Activated effector memory CD4-positive, alpha-beta T cell treated with Interleukin-2 at 50 U/mL for 16 hours (primary cell): ENCODE data around the gene SLC6A12.

Source experiments
- DNase-seq: peaks from one replicate; pipeline ENCODE4 v3.0.0-alpha.2; 2020

The SLC6A12 gene

DNA sequence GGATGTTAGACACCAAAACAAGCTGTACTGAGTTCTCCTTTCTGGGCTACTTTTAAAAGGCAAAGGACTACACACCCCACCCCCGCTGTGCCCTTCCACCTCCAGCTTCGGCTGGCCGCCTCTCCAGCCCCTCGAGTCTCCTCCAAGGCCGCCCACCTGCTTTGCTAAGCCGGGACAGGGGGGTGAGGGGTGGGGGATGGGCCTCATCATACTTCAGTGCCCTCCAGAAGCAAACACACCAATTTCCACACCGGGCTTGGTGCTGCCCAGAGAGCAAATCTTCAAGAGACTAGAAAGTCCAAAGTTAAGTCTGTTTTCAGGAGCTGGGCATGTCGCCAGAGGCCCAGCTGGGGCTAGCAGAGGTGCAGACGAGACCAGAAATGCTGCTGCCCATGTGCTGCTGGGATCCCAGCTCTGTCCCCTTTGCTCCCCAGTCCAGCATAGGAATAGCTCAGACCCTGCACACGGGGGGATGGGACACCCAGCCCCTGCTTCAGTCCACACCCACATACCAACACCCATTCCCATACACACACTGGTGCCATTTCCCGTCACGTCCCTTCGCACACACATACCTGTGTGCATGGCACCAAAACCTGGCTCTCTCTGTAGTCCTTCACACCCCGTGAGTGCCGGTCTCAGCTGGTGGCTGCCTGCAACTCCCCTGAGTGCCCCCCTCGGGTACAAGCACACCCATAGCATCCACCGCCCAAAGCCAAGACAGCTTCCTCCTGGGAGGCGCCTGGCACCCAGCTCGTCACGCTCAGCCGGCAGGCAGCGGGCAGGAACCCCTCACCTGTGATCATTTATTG, 1.0 kb downstream of the SLC6A12 start:
- no peak for DNase-seq

DNA sequence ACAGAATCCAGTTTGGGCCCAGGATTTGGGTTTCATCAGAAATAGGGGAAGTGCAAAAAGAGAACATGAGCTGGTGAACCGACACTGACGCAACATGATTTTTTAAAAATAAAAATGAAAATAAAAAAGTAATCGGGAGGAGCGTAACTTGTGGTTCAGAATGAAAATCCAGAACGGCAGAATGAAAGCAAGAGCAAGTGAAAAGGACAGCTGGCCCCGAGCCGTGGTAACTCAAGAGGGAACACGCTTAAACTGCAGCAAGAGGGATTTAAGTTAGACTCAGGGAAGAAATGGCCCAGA, 1.6 kb downstream of the SLC6A12 start:
- DNase-seq, result no peak

GRCh38 chr12:211639-212414, 2.1 kb downstream of the SLC6A12 start:
- DNase-seq, result no peak

DNA sequence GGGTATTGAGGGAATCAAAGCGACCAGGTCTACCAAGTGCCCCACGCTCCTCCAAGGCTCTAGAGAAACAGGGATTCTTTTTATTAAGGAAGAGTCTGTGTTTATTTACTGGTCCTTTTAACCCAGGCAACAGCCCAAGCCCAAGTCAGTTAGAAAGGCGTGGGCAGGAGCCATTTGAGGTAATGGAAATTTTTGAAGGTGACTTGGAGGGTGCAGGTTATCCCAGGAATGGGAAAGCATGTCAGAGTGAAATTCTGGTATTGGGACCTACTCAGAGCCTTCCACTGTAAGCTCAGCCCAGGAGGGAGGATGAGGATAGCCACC, 2.9 kb downstream of the SLC6A12 start:
- no peak for DNase-seq

DNA sequence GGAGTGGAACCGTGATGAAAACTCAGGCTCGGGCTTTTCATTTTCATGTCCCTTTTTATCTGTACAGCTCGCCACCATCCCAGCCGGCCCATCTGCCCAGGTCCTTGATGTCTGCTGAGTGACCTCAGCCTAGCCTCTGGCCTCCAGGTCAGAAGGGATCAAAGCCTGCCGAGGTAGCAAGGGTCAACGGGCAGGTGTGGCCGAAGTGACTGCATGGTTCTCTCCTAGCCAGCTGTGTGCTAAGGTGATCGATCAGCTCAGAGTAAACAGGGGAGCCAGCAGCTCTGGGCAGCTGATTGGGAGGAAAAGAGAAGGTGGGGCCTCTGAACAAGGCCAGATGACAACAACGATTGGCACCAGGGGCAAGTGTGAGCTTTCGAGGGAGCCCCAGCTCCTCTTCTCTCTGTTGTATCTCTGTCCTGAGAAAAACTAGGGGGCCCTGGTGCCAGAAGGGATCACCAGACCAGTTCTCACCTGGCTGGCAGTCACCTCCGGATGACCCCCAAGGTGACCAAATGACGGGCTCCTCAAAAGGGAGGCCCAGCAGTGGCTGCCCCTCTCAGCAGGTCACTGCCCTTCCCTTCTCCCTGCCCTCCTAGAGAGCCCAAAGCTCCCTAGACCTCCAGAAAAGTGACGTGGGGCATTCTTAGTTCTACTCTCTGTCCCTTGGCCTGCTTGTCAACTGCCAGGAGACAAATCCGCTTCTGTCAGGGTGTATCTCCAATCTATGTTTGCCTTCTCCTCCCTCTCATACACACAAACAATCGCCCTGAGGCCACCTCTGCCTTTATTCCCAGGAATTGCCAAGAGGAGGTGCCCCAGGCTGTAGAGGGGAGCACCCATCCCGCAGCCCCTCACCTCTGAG, 3.4 kb downstream of the SLC6A12 start:
- no peak for DNase-seq

GRCh38 chr12:209851-210250, 4.1 kb downstream of the SLC6A12 start:
- DNase-seq, result no peak

- DNase-seq, result no peak
Measured at GRCh38 chr12:209246-209645, 4.7 kb downstream of the SLC6A12 start.

DNA sequence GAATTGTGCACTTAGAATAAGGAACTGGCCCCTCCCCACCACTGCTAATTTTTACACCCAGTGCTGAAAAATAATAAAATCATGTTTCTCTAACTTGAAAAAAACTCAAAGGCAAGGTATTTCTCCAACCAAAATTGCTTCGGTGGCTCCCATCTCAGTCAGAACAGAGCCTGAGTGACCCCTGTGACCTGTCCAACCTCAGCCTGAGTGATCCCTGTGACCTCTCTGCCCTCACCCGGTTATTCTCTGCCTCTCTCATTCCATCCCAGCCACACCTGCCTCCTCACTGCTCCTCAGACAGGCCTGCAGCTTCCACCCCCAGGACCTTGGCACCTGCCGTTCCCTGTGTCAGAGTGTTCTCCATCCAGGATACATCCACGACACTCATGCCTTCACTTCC, 5.1 kb downstream of the SLC6A12 start:
- no peak for DNase-seq

DNA sequence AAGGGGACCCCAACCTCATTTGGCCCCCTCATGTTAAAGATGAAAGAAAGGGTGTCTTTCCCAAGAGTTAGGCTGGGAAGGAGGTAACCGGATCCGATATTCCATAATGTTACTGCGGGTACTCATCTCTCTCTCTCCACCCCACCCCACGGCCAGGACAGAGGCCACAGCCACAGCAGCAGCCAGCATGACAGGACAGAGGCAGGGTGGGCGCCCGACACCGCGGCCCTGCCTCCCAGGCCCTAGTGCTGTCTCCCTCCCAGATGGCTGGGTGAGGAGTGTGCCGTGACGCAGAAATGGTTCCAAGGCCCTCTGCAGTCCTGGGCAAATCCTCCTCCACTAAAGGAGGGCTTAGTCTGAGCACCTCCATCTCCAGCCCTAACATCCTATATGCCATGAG, 6.2 kb downstream of the SLC6A12 start:
- DNase-seq, result no peak

GRCh38 chr12:206746-207440, 7.1 kb downstream of the SLC6A12 start:
- DNase-seq, result no peak

- no peak for DNase-seq
Measured at GRCh38 chr12:205026-205425, 8.9 kb downstream of the SLC6A12 start.

DNA sequence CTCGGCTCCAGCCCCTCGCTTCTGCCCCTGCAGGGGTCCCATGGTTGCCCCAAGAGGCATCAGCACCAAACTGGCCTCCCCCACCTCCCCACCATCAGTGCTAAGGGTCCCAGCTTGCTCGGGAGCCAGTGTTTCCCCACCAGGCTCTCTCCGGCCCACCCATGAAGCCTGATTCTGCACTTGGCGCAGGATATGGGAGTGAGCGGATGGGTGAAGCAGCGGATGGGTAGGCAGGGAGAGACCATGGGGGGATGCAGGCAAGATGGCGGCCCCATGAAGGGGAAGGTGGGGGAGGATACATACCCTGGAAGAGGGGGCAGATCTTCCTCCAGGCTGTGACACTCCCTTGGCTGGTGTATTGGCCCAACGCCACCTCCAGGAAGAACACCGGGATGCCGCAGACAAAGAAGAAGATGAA, 9.7 kb downstream of the SLC6A12 start:
- no peak for DNase-seq

DNA sequence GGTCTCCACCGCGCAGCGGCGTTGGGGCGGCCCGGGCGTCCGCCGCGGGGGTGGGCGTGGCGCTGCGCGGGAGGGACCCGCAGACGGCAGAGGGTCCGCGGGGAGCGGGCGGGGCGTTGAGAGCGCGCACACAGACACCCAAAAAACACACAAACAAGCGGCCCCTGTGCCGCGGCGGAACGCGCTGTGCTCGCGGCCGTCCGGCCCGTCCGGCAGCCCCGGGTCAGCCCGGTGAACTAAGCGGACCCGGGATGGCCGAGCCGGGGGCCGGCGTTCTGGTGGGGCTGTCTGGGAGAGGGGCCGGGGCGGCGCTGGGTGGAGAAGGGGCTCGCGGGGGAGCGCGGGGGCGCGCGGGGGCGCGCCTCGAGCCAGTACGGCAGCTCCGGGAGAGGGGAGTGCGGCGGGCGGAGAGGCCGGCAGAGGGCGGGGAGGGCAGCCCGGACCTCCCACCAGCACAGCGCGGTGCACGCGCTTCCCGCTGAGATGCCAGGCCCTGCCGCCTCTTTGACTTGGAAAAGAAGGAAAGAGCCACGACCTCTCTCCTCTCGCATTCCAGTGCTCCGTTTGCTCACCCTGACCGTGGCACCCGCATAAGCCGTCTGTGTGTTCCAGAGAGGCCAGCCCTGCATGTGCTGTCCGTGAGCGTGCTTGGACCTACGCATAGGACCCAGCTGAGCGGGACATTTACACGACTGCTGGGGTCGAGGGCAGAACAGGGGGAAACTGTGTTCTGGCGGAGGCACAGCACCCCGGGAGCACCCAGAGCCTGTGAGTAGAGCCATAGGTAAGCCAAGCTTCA, 10.3 kb downstream of the SLC6A12 start:
- no peak for DNase-seq

- no peak for DNase-seq
Measured at GRCh38 chr12:203074-203461, 10.9 kb downstream of the SLC6A12 start.

DNA sequence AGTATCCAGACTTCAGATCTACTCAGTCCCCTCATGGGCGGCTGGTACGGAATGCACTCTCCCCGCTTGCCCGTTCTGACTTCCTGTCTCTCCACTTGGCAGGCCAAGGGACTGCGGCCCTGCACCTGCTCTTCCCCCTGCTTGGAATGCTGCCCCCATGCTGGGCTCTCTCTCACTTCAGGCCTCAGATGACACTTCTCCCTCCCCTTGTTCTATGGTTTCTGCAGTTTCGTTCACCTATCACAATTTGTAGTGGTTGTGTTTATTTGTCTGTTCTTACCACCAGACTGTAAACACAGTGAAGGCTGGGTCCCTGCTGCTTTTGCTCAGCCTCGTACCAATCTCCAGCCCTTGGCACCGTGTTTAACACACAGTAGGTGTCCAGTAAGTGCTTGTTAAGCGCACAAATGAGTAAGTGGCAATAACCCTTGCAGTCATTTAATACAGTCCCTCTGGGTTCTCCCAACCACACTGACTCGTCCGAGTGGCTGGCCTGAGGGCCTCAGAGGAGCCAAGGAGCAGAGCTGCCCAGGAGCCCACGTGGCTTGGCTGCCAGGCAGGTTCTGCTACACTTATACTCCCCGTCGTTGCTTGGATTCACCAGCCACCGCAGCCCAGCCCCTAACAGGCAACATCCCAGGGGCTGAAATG, 11.8 kb downstream of the SLC6A12 start:
- no peak for DNase-seq

GRCh38 chr12:201361-201760, 12.6 kb downstream of the SLC6A12 start:
- DNase-seq, result no peak

DNA sequence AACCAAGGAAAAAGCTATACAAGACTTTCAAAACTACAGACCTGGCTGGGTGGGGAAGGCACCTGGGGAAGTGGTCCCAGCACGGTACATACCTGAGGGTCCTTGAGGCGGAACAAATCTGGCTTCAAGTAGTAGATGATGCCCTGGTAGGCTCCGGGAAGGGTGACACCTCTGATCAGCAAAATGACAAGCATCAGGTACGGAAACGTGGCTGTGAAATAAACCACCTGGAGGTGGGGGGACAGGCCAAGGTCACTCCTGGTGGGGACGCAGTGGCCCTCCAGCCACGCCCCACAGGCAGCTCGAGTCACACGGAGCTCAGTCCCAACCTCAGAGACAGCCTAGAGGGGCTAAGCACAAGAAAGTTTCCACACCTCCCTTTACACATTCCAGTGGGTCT, 15.3 kb downstream of the SLC6A12 start:
- DNase-seq, result no peak

DNA sequence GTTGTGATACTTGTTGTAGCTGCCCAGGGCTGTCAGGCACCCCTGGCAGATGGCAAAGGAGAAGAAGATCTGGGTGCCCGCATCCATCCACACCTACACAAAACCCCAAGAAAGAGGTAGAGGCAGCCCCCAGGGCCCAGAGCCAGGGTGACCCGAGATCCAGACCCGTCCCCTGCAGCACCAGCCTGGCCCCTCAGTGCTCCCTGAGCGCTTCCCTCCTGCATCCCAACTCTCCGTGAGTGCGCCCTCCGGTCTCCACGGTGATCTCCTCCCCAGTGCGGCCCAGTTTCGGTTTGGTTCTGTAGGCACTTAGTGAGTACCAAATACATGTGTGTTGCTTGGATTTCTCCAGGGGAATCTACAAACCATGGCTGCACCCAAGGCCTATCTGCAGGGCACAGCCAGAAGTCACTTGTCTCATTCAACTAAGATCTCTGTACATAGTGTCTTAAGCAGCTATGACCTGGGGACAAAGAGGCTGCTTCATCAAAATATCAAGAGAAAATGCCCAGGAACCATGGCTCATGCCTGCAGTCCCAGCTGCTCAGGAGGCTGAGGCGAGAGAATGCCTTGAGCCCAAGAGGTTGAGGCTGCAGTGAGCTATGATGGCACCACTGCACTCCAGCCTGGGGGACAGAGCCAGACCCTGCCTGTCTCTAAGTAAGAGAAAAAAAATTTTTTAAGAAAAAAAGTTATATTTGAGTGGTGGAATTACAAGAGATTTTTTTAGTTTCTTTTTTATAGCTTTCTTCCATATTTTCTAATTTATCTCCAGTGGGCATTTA, 15.9 kb downstream of the SLC6A12 start:
- DNase-seq, result no peak

- no peak for DNase-seq
Measured at GRCh38 chr12:197347-197746, 16.6 kb downstream of the SLC6A12 start.

DNA sequence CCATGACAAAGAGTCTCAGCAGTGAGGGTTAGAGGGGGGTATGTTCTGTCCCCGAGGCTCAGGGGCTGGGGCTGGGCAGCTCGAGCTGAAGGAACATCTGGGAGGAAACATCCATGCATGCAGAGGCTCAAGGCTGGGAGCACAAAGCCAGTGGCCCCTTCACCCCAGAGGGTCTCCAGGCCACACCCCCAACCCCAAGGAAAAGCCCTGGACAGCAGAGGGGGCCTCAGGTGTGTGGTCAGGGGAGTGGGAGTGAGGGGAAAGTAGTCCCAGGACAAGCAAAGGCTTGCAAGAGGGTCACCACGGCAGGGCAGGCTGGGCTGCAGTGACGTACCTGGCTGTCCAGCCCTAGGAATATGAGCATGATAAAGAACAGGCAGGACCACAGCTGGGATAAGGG, 17.5 kb downstream of the SLC6A12 start:
- DNase-seq, result no peak

DNA sequence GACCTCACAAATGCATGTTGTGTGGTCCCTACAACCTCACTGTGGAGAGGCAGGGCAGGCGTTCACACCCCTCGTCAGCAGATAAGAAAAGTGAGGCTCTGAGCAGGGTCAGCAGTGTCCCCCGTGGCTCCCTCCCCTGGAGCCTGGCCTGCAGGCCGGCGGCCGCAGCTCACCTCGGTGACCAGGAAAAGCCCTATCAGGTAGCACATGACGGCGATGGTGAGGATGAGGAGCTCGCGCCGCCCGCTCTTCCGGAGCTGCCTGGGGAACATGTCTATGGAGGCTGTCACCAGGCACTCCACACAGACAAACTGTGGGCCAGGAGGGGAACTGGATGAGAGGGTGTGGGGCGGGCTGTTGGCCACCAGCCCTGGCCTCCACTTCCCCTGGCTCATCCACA, 18.0 kb downstream of the SLC6A12 start:
- no peak for DNase-seq
